KMS-11 (cell line): ENCODE data around the gene ZC3HAV1L.

ENCODE experiments used
- H2AFZ ChIP-seq: fragments of 200-600 bp; sonication (generic); 2 replicates; pipeline ENCODE4 v1.6.1; 2016; ENCODE audit warnings: antibody characterized with exemption, mixed run types, low read depth
- H3K27ac ChIP-seq: fragments of 200-600 bp; sonication (generic); 2 replicates; pipeline ENCODE4 v1.6.1; 2016; ENCODE audit warnings: mild to moderate bottlenecking, mixed run types
- H3K27me3 ChIP-seq: fragments of 200-600 bp; sonication (generic); 2 replicates; pipeline ENCODE4 v1.6.1; 2017; ENCODE audit warnings: mild to moderate bottlenecking, low read depth, mixed run types, moderate library complexity; ENCODE audit not compliant: insufficient read depth
- H3K36me3 ChIP-seq: fragments of 200-600 bp; sonication (generic); 2 replicates; pipeline ENCODE4 v1.6.1; 2017; ENCODE audit warnings: mild to moderate bottlenecking, mixed run types; ENCODE audit not compliant: insufficient read depth
- H3K4me1 ChIP-seq: fragments of 200-600 bp; sonication (generic); 2 replicates; pipeline ENCODE4 v1.6.1; 2016; ENCODE audit warnings: mild to moderate bottlenecking, low read depth, mixed run types; ENCODE audit not compliant: poor library complexity, severe bottlenecking
- H3K4me2 ChIP-seq: fragments of 200-600 bp; sonication (generic); 2 replicates; pipeline ENCODE4 v1.7.0; 2016; ENCODE audit warnings: mild to moderate bottlenecking, mixed run types
- H3K4me3 ChIP-seq: fragments of 200-600 bp; sonication (generic); IDR thresholded peaks from 2 replicates; pipeline ENCODE4 v1.6.1; 2017; ENCODE audit warnings: low read depth, low read length, mixed read lengths; ENCODE audit not compliant: insufficient read depth
- H3K79me2 ChIP-seq: fragments of 200-600 bp; sonication (generic); 2 replicates; pipeline ENCODE4 v1.6.1; 2016; ENCODE audit warnings: low read depth, mixed run types; ENCODE audit not compliant: insufficient read depth
- H3K9ac ChIP-seq: fragments of 200-600 bp; sonication (generic); 2 replicates; pipeline ENCODE4 v1.6.1; 2016; ENCODE audit warnings: mild to moderate bottlenecking, mixed run types
- H4K20me1 ChIP-seq: fragments of 200-600 bp; sonication (generic); 2 replicates; pipeline ENCODE4 v1.6.1; 2016; ENCODE audit warnings: mild to moderate bottlenecking, mixed run types; ENCODE audit not compliant: insufficient read depth
- TF ChIP-seq, protein P1 (sequence below): fragments of 200-600 bp; sonication (generic); conservative IDR thresholded peaks from 2 replicates; pipeline ENCODE4 v1.6.1; 2017; ENCODE audit warnings: low read depth, mild to moderate bottlenecking, antibody characterized with exemption, low read length, moderate library complexity, mixed read lengths

Gene ZC3HAV1L, protein sequence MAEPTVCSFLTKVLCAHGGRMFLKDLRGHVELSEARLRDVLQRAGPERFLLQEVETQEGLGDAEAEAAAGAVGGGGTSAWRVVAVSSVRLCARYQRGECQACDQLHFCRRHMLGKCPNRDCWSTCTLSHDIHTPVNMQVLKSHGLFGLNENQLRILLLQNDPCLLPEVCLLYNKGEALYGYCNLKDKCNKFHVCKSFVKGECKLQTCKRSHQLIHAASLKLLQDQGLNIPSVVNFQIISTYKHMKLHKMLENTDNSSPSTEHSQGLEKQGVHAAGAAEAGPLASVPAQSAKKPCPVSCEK

DNA sequence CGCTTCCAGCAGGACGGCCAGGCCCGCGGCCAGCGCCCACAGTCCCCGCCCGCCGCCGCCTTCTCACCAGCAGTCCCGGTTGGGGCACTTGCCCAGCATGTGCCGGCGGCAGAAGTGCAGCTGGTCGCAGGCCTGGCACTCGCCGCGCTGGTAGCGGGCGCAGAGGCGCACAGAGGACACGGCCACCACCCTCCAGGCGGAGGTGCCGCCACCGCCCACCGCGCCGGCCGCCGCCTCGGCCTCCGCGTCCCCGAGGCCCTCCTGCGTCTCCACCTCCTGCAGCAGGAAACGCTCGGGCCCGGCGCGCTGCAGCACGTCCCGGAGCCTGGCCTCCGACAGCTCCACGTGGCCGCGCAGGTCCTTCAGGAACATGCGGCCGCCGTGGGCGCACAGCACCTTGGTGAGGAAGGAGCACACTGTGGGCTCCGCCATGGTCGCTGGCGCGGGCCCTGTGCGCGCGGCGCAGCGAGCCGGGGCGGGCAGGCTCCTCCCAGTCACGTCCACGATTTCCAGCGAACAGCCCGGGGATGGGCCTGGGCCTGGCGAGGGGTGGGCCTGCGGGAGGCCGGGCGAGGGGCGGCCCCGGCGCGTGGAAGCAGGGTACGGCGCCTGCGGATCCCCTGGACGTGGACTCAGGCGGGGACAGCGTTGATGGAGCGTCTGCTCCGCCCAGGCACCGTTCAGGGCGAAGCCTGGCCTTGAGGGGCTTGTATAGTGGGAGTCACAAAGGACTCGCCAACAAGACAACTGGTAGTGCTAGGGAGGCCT, at the start of gene ZC3HAV1L:
TSS of gene ZC3HAV1L (minus strand) at position 457 of the 768 bp plus-strand sequence. CDS start at position 432, 25 bp downstream.
- no peaks in the 10 kb centered on the region for H3K79me2 ChIP-seq
- H3K27me3 ChIP-seq: no peaks in the 10 kb centered on the region
- no peaks in the 10 kb centered on the region for H3K36me3 ChIP-seq
- no peak within 1 kb of the TSS for H3K4me3 ChIP-seq
- TF ChIP-seq, protein P1, sequence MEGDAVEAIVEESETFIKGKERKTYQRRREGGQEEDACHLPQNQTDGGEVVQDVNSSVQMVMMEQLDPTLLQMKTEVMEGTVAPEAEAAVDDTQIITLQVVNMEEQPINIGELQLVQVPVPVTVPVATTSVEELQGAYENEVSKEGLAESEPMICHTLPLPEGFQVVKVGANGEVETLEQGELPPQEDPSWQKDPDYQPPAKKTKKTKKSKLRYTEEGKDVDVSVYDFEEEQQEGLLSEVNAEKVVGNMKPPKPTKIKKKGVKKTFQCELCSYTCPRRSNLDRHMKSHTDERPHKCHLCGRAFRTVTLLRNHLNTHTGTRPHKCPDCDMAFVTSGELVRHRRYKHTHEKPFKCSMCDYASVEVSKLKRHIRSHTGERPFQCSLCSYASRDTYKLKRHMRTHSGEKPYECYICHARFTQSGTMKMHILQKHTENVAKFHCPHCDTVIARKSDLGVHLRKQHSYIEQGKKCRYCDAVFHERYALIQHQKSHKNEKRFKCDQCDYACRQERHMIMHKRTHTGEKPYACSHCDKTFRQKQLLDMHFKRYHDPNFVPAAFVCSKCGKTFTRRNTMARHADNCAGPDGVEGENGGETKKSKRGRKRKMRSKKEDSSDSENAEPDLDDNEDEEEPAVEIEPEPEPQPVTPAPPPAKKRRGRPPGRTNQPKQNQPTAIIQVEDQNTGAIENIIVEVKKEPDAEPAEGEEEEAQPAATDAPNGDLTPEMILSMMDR: no peak
- no peak within 1 kb of the TSS for H3K4me2 ChIP-seq
- peak within 1 kb of the TSS; percentile 40; the same call in 1 of the 2 replicates for H3K9ac ChIP-seq
- peak within 1 kb of the TSS; percentile 25; the same call in 1 of the 2 replicates for H2AFZ ChIP-seq
- H3K4me1 ChIP-seq: no peaks in the 10 kb centered on the region
- H4K20me1 ChIP-seq: no peaks in the 10 kb centered on the region
- H3K27ac ChIP-seq: no peak within 1 kb of the TSS

DNA sequence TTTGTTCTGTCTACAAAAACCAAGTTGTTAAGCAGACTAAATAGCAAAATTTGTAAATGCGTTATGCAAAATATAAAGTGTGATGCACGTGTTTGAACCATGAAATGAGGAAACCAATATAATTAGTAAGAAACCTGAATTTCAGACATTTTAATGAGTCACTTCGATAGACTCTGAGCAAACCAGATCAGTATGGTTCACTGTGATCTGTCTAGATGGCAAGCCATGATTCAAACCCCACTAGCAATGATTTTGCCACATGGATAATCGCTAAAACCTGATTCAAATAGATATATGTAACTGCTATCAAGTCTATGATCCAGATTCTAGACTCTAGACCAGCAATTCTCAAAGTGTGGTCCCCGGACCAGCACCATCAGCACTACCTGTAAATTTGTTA, 48.9 kb upstream of the ZC3HAV1L start:
- TF ChIP-seq, protein P1: no peak
- no peak overlapping the region for H3K4me2 ChIP-seq
- no peaks in the 10 kb centered on the region for H3K27me3 ChIP-seq
- peaks cover 13% of the 10 kb centered on the region; the same call in 1 of the 2 replicates for H3K36me3 ChIP-seq
- no peaks in the 10 kb centered on the region for H3K79me2 ChIP-seq
- H3K4me3 ChIP-seq: no peak overlapping the region
- H3K4me1 ChIP-seq: no peaks in the 10 kb centered on the region
- H3K27ac ChIP-seq: no peak overlapping the region
- no peak overlapping the region for H2AFZ ChIP-seq
- H4K20me1 ChIP-seq: no peaks in the 10 kb centered on the region
- H3K9ac ChIP-seq: no peak overlapping the region

DNA sequence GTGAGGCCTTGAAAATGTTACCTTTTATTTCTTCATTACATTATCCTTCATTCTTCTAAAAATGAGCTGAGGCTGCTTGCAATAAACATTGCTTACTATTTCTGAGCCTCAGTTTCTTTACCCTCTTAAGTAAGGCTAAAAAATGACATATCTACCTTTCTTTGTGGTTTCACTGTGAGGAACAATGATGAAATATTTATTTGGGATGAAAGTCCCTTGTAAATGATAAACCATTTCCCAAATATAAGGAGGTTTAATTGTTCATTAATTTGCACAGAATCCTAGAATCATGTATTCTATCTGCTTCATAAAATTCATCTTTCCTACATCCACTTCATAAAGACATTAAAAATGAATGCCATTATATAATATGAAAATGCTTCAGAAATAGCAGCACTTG, 45.7 kb upstream of the ZC3HAV1L start:
- Histone ChIP-seq H3K4me3 (no peak overlapping the region), H3K4me2 (no peak overlapping the region), H3K36me3 (peaks cover 10% of the 10 kb centered on the region; the same call in 1 of the 2 replicates), H3K27me3 (no peaks in the 10 kb centered on the region), H2AFZ (no peak overlapping the region), H4K20me1 (no peaks in the 10 kb centered on the region), H3K79me2 (no peaks in the 10 kb centered on the region), H3K4me1 (no peaks in the 10 kb centered on the region), H3K9ac (no peak overlapping the region), H3K27ac (no peak overlapping the region)
- TF ChIP-seq, protein P1: no peak

DNA sequence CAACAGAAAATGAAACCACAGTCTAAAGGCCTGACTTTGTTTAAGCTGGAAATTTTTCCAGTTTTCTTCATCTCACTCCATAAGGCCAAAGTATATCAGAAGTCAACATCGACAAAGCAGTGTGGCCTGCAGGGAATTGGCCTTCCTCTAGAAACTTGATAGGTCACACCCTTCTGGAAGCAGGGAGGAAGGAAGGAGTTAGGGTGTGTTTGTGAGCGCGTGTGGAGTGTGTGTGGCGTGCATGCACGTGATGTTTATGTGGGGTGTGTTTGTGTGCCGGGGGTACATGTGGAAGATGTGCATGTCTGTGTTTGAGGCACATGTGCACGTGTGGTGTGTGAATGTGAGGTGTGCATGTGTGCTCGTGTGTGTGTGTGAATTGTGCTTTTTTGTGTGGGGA, 45.1 kb upstream of the ZC3HAV1L start:
- TF ChIP-seq, protein P1: no peak
- no peaks in the 10 kb centered on the region for H4K20me1 ChIP-seq

More for the DNA sequence above, 45.1 kb upstream of the ZC3HAV1L start:
- Histone ChIP-seq H3K27me3 (no peaks in the 10 kb centered on the region), H3K36me3 (peaks cover 10% of the 10 kb centered on the region; the same call in 1 of the 2 replicates), H2AFZ (no peak overlapping the region), H3K27ac (no peak overlapping the region), H3K4me2 (no peak overlapping the region), H3K9ac (no peak overlapping the region), H3K4me3 (no peak overlapping the region), H3K79me2 (no peaks in the 10 kb centered on the region), H3K4me1 (no peaks in the 10 kb centered on the region)
